Measurements from ENCODE around the gene SPATC1L. TPM values are rescaled to one million over a fixed set of nuclear protein-coding genes. Genes with fewer than 3 reads are reported as not detected.
A peak's percentile ranks its signal among the peaks of the same experiment; 100 is the strongest.
"Not testable (repeated sequence)": the region's sequence is repeated elsewhere in the genome, so short reads cannot be mapped to it uniquely, and the experiment has no call there.

SPATC1L gene
- total RNA-seq, 2 experiments from 2014 or later: 23.2 to 24.2 TPM

GRCh38 chr21:46205166-46205565 lies 20.9 kb upstream of the SPATC1L start:
- H3K27me3 Mint-ChIP-seq: no peaks in the 10 kb centered on the region
- ATAC-seq: no peak
- TF ChIP-seq, protein P1, sequence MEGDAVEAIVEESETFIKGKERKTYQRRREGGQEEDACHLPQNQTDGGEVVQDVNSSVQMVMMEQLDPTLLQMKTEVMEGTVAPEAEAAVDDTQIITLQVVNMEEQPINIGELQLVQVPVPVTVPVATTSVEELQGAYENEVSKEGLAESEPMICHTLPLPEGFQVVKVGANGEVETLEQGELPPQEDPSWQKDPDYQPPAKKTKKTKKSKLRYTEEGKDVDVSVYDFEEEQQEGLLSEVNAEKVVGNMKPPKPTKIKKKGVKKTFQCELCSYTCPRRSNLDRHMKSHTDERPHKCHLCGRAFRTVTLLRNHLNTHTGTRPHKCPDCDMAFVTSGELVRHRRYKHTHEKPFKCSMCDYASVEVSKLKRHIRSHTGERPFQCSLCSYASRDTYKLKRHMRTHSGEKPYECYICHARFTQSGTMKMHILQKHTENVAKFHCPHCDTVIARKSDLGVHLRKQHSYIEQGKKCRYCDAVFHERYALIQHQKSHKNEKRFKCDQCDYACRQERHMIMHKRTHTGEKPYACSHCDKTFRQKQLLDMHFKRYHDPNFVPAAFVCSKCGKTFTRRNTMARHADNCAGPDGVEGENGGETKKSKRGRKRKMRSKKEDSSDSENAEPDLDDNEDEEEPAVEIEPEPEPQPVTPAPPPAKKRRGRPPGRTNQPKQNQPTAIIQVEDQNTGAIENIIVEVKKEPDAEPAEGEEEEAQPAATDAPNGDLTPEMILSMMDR (IDR thresholded peaks at IDR 0.05): no peak
- DNase-seq: no peak
- no peaks in the 10 kb centered on the region for H3K4me1 Mint-ChIP-seq (ENCODE audit: low read depth)
- ChIA-PET CTCF (no interaction called here), POLR2A (no interaction called here)
- no peak overlapping the region for H3K4me3 Mint-ChIP-seq
- H3K36me3 Mint-ChIP-seq (ENCODE audit: low read depth): peaks cover under 1% of the 10 kb centered on the region
- no peak overlapping the region for H3K27ac Mint-ChIP-seq
- intact Hi-C loops (cut with micrococcal nuclease): no loop called here
- no peaks in the 10 kb centered on the region for H3K9me3 Mint-ChIP-seq

DNA sequence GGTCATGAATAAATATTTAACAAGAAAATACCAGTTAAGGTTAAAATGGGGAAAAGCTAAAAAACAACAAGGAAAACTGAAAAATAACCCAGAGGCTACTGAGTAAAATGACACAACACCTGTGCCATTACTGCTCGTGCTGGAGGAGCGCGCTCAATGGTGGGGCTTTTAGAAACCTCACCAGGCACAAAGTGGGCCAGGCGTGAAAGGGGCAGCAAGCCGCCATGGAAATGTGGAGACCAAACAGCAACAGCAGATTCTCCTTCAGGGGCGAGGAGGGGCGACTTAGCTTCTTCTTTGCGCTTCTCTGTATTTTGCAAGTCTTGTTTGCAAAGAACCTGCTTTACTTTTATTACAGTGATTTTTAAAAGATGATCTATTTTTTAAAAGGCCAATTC lies 18.9 kb upstream of the SPATC1L start:
- intact Hi-C loops (cut with micrococcal nuclease): no loop called here
- TF ChIP-seq, protein P1 (IDR thresholded peaks at IDR 0.05): no peak
- Mint-ChIP-seq H3K4me1 (ENCODE audit: low read depth) (no peaks in the 10 kb centered on the region), H3K27ac (peak overlapping the region; percentile 18), H3K9me3 (no peaks in the 10 kb centered on the region), H3K27me3 (no peaks in the 10 kb centered on the region), H3K4me3 (no peak overlapping the region), H3K36me3 (ENCODE audit: low read depth) (peaks cover 15% of the 10 kb centered on the region)
- CTCF ChIA-PET: no interaction called here
- DNase-seq (no peak), ATAC-seq (no peak)
- POLR2A ChIA-PET: interaction anchor here (0.7 kb wide), 1 partner anchor 12 kb away, joined by 3 read pairs; no protein-coding TSS in a partner anchor

- intact Hi-C loops (cut with micrococcal nuclease): no loop called here
- DNase-seq (no peak), ATAC-seq (no peak)
- TF ChIP-seq, protein P1 (IDR thresholded peaks at IDR 0.05): no peak
- ChIA-PET POLR2A (interaction anchor here (0.7 kb wide), 1 partner anchor 13 kb away, joined by 3 read pairs; no protein-coding TSS in a partner anchor), CTCF (no interaction called here)
- no peaks in the 10 kb centered on the region for H3K9me3 Mint-ChIP-seq
- no peaks in the 10 kb centered on the region for H3K27me3 Mint-ChIP-seq
- H3K4me3 Mint-ChIP-seq: no peak overlapping the region
- peaks cover 15% of the 10 kb centered on the region for H3K36me3 Mint-ChIP-seq (ENCODE audit: low read depth)
- H3K27ac Mint-ChIP-seq: peak overlapping the region; percentile 18
- no peaks in the 10 kb centered on the region for H3K4me1 Mint-ChIP-seq (ENCODE audit: low read depth)
These were observed 18.4 kb upstream of the SPATC1L start for GRCh38 chr21:46202592-46203202.

DNA sequence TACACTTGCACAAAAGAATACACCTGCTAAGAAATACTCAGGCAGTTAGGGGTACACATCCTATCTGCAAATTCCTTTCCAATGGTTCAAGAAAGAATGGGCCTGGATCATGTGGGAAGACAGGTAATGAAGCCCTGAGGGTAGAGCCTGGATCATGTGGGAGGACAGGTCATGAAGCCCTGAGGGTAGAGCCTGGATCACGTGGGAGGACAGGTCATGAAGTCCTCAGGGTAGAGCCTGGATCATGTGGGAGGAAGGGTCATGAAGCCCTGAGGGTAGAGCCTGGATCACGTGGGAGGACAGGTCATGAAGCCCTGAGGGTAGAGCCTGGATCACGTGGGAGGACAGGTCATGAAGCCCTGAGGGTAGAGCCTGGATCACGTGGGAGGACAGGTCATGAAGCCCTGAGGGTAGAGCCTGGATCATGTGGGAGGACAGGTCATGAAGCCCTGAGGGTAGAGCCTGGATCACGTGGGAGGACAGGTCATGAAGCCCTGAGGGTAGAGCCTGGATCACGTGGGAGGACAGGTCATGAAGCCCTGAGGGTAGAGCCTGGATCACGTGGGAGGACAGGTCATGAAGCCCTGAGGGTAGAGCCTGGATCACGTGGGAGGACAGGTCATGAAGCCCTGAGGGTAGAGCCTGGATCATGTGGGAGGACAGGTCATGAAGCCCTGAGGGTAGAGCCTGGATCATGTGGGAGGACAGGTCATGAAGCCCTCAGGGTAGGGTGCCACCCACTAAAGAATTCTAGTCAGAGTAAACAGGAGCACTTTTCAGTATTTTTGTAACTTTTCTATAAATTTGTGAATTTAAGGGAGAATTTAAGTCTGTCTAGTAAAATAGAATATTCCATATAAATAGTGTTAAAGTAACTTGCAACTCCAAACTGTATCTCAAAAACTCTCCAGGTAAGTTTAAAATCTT lies 16.9 kb upstream of the SPATC1L start:
- DNase-seq, H3K4me3 Mint-ChIP-seq: not testable (repeated sequence)
- CTCF ChIA-PET: interaction anchor here (0.9 kb wide), 1 partner anchor 57 kb away, joined by 3 read pairs; no protein-coding TSS in a partner anchor

DNA sequence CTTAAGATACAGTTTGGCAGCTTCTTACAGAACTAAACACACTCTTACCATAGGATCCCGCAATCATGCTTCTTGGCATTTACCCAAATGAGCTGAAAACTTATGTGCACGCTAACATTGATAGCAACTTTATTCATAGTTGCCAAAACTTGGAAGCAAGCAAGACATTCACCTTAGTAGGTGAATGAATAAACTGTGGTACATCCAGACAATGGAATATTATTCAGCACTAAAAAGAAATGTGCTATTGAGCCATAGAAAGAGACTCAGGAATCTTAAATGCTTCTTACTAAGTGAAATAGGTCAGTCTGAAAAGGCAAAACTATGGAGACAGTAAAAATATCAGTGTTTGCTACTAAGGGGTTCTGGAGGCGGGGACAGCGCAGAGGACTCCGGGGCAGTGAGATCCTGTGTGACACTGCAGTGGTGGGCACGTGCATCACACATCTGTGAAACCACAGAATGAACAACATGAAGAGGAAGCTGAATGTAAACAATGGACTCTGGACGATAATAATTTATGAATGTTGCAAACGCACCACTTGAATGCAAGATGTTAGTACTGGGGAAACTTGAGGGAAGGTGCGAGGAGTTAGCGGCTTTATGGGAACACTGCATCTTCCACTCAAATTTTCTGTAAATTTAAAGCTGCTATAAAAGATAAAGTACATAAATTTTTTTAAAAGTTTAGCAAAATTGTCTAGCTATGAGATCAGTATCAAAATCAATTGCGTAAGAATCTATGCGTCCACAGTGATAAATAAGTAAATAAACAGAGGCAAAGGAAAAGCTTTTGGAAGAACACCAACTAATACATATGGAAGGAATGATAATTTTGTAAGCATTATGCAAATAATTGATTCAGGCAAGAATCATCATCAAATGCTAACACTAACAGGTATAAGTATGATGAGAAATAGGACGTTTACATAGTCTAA lies 15.4 kb upstream of the SPATC1L start:
- Mint-ChIP-seq H3K4me3 (no peak overlapping the region), H3K27ac (no peak overlapping the region), H3K9me3 (no peaks in the 10 kb centered on the region), H3K4me1 (ENCODE audit: low read depth) (no peaks in the 10 kb centered on the region), H3K27me3 (no peaks in the 10 kb centered on the region), H3K36me3 (ENCODE audit: low read depth) (peaks cover 15% of the 10 kb centered on the region)
- intact Hi-C loops (cut with micrococcal nuclease): no loop called here
- ChIA-PET CTCF (interaction anchor here (0.9 to 2.3 kb wide), 3 partner anchors 9 to 56 kb away, joined by 3 to 7 read pairs (median 3); no protein-coding TSS in a partner anchor), POLR2A (no interaction called here)
- ATAC-seq (no peak), DNase-seq (no peak)
- TF ChIP-seq, protein P1 (IDR thresholded peaks at IDR 0.05): no peak

More for the DNA sequence above, 16.9 kb upstream of the SPATC1L start:
- H3K36me3 Mint-ChIP-seq (ENCODE audit: low read depth): peaks cover 15% of the 10 kb centered on the region
- H3K9me3 Mint-ChIP-seq; H3K27me3 Mint-ChIP-seq; intact Hi-C loops (cut with micrococcal nuclease); ATAC-seq; H3K4me1 Mint-ChIP-seq (ENCODE audit: low read depth); H3K27ac Mint-ChIP-seq; POLR2A ChIA-PET: not testable (repeated sequence)

All from activated CD8-positive, alpha-beta T cell treated with anti-CD3 and anti-CD28 coated beads for 36 hours (primary cell).